ENCODE results near the gene KCTD5. TPM values are rescaled to one million over a fixed set of nuclear protein-coding genes. Genes with fewer than 3 reads are reported as not detected.

Gene KCTD5
- total RNA-seq, 1 experiment from 2014 or later: 42.1 TPM

DNA sequence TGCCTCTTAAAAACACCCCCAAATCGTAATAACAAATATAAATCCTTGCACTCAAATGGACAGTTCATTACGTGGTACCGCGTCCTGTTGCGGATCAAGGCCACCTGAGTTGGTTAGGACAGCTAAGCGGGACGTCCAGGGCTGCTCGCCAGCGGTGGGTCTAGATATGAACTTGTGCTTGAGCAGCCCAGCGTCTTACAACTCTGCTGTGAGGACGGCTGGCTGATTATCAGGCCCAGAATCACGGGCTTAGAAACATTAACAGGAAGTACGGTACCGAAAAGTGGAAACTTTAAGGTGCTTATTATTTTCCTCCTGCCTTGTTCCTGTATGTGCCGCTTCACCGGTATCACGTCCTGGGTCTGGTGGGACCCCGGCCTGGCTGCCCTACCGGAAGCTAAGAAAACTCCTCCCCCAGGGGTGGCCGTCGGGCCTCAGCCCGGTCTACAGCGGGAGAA, 69.3 kb downstream of the KCTD5 start:
- Histone ChIP-seq H3K79me2 (ENCODE audit: insufficient read depth, low read length) (peaks cover 54% of the 10 kb centered on the region), H3K9me3 (ENCODE audit: control insufficient read depth in 1 of 2, insufficient read depth in 1 of 2, low read depth in 1 of 2, low read length in 2 of 2) (no peaks in the 10 kb centered on the region), H3K9me2 (ENCODE audit: insufficient read depth) (no peaks in the 10 kb centered on the region), H3K36me3 (ENCODE audit: control insufficient read depth in 1 of 2, insufficient read depth in 2 of 2, low read length in 2 of 2) (peaks cover 5 to 24% of the 10 kb centered on the region in 2 experiments; a peak in 3 of 4 replicates), H3K9ac (ENCODE audit: low read length) (peak overlapping the region; percentile 90), H3K27ac (ENCODE audit: low read depth, low read length) (peak overlapping the region; percentile 100), H3K4me3 (replicated peaks in 1 of 2; ENCODE audit: low read depth in 1 of 2, low read length in 2 of 2) (peak overlapping the region; percentile 92 to 96), H3K4me1 (ENCODE audit: control insufficient read depth in 1 of 2, insufficient read depth in 2 of 2, low read length in 2 of 2) (peaks cover 18 to 32% of the 10 kb centered on the region in 2 experiments), H4K20me1 (ENCODE audit: insufficient read depth) (peaks cover 22% of the 10 kb centered on the region; the same call in 1 of the 2 replicates), H3K4me2 (ENCODE audit: low read length) (peak overlapping the region; percentile 76), H3K27me3 (ENCODE audit: insufficient read depth, low read length) (no peaks in the 10 kb centered on the region), H2AFZ (ENCODE audit: low read depth, low read length, poor library complexity, severe bottlenecking) (no peak overlapping the region)
- TF ChIP-seq TCF7L2 (IDR thresholded peaks at IDR 0.05; ENCODE audit: borderline replicate concordance, extremely low read depth, insufficient read depth, insufficient read length) (no peak), EZH2phosphoT487 (IDR thresholded peaks at IDR 0.05; ENCODE audit: borderline replicate concordance) (no peak), SRF (IDR thresholded peaks at IDR 0.05; ENCODE audit: low read depth) (no peak), JUND (IDR thresholded peaks at IDR 0.05) (no peak), EGR1 (IDR thresholded peaks at IDR 0.05; ENCODE audit: low read depth) (no peak), EZH2 (IDR thresholded peaks at IDR 0.05) (no peak), CBX3 (IDR thresholded peaks at IDR 0.05; ENCODE audit: low read depth) (no peak), POLR2AphosphoS5 (IDR thresholded peaks at IDR 0.05; ENCODE audit: low read depth, low read length) (no peak), ELF1 (IDR thresholded peaks at IDR 0.05; ENCODE audit: borderline replicate concordance, low read depth) (no peak), RAD21 (IDR thresholded peaks at IDR 0.05; ENCODE audit: low read depth) (no peak), SP1 (IDR thresholded peaks at IDR 0.05; ENCODE audit: low read depth) (no peak), ZNF274 (IDR thresholded peaks at IDR 0.05; ENCODE audit: low read depth, low read length) (no peak), CEBPB (IDR thresholded peaks at IDR 0.05; ENCODE audit: low read depth) (no peak), YY1 (IDR thresholded peaks at IDR 0.05; ENCODE audit: extremely low read depth, insufficient replicate concordance, low read depth, low read length) (no peak), FOSL1 (IDR thresholded peaks at IDR 0.05; ENCODE audit: low read depth) (no peak), ZFX (IDR thresholded peaks at IDR 0.05) (no peak), POLR2A (IDR thresholded peaks at IDR 0.05; ENCODE audit: borderline replicate concordance, extremely low read depth, insufficient read depth, insufficient read length) (no peak)
- TF ChIP-seq, protein P1, sequence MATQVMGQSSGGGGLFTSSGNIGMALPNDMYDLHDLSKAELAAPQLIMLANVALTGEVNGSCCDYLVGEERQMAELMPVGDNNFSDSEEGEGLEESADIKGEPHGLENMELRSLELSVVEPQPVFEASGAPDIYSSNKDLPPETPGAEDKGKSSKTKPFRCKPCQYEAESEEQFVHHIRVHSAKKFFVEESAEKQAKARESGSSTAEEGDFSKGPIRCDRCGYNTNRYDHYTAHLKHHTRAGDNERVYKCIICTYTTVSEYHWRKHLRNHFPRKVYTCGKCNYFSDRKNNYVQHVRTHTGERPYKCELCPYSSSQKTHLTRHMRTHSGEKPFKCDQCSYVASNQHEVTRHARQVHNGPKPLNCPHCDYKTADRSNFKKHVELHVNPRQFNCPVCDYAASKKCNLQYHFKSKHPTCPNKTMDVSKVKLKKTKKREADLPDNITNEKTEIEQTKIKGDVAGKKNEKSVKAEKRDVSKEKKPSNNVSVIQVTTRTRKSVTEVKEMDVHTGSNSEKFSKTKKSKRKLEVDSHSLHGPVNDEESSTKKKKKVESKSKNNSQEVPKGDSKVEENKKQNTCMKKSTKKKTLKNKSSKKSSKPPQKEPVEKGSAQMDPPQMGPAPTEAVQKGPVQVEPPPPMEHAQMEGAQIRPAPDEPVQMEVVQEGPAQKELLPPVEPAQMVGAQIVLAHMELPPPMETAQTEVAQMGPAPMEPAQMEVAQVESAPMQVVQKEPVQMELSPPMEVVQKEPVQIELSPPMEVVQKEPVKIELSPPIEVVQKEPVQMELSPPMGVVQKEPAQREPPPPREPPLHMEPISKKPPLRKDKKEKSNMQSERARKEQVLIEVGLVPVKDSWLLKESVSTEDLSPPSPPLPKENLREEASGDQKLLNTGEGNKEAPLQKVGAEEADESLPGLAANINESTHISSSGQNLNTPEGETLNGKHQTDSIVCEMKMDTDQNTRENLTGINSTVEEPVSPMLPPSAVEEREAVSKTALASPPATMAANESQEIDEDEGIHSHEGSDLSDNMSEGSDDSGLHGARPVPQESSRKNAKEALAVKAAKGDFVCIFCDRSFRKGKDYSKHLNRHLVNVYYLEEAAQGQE (IDR thresholded peaks at IDR 0.05; ENCODE audit: low read depth): no peak
- TF ChIP-seq, protein P2, sequence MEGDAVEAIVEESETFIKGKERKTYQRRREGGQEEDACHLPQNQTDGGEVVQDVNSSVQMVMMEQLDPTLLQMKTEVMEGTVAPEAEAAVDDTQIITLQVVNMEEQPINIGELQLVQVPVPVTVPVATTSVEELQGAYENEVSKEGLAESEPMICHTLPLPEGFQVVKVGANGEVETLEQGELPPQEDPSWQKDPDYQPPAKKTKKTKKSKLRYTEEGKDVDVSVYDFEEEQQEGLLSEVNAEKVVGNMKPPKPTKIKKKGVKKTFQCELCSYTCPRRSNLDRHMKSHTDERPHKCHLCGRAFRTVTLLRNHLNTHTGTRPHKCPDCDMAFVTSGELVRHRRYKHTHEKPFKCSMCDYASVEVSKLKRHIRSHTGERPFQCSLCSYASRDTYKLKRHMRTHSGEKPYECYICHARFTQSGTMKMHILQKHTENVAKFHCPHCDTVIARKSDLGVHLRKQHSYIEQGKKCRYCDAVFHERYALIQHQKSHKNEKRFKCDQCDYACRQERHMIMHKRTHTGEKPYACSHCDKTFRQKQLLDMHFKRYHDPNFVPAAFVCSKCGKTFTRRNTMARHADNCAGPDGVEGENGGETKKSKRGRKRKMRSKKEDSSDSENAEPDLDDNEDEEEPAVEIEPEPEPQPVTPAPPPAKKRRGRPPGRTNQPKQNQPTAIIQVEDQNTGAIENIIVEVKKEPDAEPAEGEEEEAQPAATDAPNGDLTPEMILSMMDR (IDR thresholded peaks at IDR 0.05 in 2 of 3, conservative IDR thresholded peaks at IDR 0.05 in 1 of 3; ENCODE audit: borderline replicate concordance in 1 of 3, insufficient read depth in 1 of 3, low read depth in 2 of 3, low read length in 2 of 3): no peak
- TF ChIP-seq, protein P3, sequence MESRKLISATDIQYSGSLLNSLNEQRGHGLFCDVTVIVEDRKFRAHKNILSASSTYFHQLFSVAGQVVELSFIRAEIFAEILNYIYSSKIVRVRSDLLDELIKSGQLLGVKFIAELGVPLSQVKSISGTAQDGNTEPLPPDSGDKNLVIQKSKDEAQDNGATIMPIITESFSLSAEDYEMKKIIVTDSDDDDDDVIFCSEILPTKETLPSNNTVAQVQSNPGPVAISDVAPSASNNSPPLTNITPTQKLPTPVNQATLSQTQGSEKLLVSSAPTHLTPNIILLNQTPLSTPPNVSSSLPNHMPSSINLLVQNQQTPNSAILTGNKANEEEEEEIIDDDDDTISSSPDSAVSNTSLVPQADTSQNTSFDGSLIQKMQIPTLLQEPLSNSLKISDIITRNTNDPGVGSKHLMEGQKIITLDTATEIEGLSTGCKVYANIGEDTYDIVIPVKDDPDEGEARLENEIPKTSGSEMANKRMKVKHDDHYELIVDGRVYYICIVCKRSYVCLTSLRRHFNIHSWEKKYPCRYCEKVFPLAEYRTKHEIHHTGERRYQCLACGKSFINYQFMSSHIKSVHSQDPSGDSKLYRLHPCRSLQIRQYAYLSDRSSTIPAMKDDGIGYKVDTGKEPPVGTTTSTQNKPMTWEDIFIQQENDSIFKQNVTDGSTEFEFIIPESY (IDR thresholded peaks at IDR 0.05; ENCODE audit: extremely low read depth, insufficient replicate concordance, low read length): no peak
- POLR2A ChIA-PET: interaction anchor here (0.6 to 2.1 kb wide), 7 partner anchors 10 to 525 kb away, joined by 3 to 7 read pairs (median 3); partner anchors contain the start of genes FLYWCH2 and KCTD5
- ATAC-seq (peak; percentile 69), DNase-seq (ENCODE audit: low read depth, low spot score) (peak; percentile 60)
- CTCF ChIA-PET: no interaction called here
- BruUV-seq (replicated peaks): TSS peak; percentile 84
- RAD21 ChIA-PET (ENCODE audit: low non-redundant PET in 1 of 2, low total read pairs in 2 of 2, uncharacterized antibody in 2 of 2, unreplicated experiment in 2 of 2): no interaction called here
- intact Hi-C loops (cut with micrococcal nuclease): no loop called here
